ENCODE measurements around the gene GRK5. TPM values are rescaled to one million over a fixed set of nuclear protein-coding genes. Genes with fewer than 3 reads are reported as not detected.

The GRK5 gene
- total RNA-seq, 1 experiment from 2014 or later, result 2.3 TPM

DNA sequence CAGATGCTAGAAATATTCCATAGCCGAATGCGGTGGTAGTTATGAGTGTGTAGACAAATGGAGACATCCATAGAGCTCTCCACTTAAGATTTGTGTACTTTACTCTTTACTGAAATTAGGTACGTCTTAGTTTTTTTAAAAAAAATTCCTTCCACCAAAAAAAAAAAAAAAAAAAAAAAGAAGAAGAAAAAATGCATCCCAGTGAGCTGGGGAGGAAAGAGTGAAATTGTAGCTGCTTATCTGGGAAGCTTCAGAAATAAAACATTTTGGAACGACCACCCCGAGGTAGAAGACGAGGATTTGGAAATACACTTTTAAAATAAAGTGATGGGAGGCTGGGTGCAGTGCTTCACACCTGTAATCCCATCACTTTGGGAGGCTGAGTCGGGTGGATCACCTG, 281.3 kb downstream of the GRK5 start:
- ATAC-seq, result no peak

DNA sequence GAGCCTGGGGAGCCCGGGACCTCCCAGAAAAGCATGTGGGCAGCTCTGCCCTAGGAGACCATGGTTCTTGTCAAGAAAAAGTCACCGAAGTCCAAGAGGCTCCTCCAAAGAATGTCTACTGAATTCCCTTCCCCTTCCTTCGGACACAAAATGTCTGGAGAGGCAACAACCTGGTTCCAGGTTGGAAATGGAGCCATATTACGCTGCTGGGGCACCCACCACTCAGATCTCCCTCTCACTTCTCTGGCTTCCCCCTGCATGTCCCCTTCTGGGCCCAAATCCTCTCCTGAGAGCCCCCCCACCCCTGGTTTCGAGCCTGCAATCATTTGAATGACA, 282.6 kb downstream of the GRK5 start:
- Mint-ChIP-seq H3K27me3 (ENCODE audit: low read depth) (no peaks in the 10 kb centered on the region; the same call in 1 of the 2 replicates), H3K4me3 (no peak overlapping the region), H3K4me1 (no peaks in the 10 kb centered on the region), H3K36me3 (no peaks in the 10 kb centered on the region), H3K27ac (no peak overlapping the region), H3K9me3 (no peaks in the 10 kb centered on the region)
- no peak for DNase-seq (ENCODE audit: low spot score)
- ChIA-PET CTCF (interaction anchor here (0.6 to 4.8 kb wide), 45 partner anchors 11 to 352 kb away, joined by 3 to 71 read pairs (median 4); partner anchors contain the start of genes GRK5 and RGS10), POLR2A (no interaction called here)
- no peak for ATAC-seq
- TF ChIP-seq ZNF232 (CRISPR knock-in tag; IDR thresholded peaks at IDR 0.05) (no peak), FOXJ3 (CRISPR knock-in tag; IDR thresholded peaks at IDR 0.05; ENCODE audit: borderline replicate concordance) (no peak), SMAD4 (CRISPR knock-in tag; IDR thresholded peaks at IDR 0.05) (no peak), EMX1 (CRISPR knock-in tag; IDR thresholded peaks at IDR 0.05) (no peak), HMGA2 (CRISPR knock-in tag; IDR thresholded peaks at IDR 0.05) (no peak)
- TF ChIP-seq, protein P1, sequence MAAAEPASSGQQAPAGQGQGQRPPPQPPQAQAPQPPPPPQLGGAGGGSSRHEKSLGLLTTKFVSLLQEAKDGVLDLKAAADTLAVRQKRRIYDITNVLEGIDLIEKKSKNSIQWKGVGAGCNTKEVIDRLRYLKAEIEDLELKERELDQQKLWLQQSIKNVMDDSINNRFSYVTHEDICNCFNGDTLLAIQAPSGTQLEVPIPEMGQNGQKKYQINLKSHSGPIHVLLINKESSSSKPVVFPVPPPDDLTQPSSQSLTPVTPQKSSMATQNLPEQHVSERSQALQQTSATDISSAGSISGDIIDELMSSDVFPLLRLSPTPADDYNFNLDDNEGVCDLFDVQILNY (CRISPR knock-in tag; IDR thresholded peaks at IDR 0.05), result no peak
- TF ChIP-seq, protein P2, sequence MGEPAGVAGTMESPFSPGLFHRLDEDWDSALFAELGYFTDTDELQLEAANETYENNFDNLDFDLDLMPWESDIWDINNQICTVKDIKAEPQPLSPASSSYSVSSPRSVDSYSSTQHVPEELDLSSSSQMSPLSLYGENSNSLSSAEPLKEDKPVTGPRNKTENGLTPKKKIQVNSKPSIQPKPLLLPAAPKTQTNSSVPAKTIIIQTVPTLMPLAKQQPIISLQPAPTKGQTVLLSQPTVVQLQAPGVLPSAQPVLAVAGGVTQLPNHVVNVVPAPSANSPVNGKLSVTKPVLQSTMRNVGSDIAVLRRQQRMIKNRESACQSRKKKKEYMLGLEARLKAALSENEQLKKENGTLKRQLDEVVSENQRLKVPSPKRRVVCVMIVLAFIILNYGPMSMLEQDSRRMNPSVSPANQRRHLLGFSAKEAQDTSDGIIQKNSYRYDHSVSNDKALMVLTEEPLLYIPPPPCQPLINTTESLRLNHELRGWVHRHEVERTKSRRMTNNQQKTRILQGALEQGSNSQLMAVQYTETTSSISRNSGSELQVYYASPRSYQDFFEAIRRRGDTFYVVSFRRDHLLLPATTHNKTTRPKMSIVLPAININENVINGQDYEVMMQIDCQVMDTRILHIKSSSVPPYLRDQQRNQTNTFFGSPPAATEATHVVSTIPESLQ (CRISPR knock-in tag; IDR thresholded peaks at IDR 0.05), result no peak
- TF ChIP-seq, protein P3, sequence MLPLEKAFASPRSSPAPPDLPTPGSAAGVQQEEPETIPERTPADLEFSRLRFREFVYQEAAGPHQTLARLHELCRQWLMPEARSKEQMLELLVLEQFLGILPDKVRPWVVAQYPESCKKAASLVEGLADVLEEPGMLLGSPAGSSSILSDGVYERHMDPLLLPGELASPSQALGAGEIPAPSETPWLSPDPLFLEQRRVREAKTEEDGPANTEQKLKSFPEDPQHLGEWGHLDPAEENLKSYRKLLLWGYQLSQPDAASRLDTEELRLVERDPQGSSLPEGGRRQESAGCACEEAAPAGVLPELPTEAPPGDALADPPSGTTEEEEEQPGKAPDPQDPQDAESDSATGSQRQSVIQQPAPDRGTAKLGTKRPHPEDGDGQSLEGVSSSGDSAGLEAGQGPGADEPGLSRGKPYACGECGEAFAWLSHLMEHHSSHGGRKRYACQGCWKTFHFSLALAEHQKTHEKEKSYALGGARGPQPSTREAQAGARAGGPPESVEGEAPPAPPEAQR (CRISPR knock-in tag; IDR thresholded peaks at IDR 0.05), result no peak

More for the DNA sequence above, 281.3 kb downstream of the GRK5 start:
- Mint-ChIP-seq H3K27ac (no peak overlapping the region), H3K9me3 (no peaks in the 10 kb centered on the region), H3K27me3 (ENCODE audit: low read depth) (peaks cover 5% of the 10 kb centered on the region), H3K4me1 (no peaks in the 10 kb centered on the region), H3K36me3 (no peaks in the 10 kb centered on the region), H3K4me3 (no peak overlapping the region)
- ChIA-PET CTCF (interaction anchor here (0.6 to 4.8 kb wide), 9 partner anchors 40 to 299 kb away, joined by 3 to 71 read pairs (median 5); partner anchors contain the start of gene GRK5), POLR2A (no interaction called here)
- TF ChIP-seq SMAD3 (CRISPR knock-in tag; IDR thresholded peaks at IDR 0.05; ENCODE audit: borderline replicate concordance) (no peak), HMGA2 (CRISPR knock-in tag; IDR thresholded peaks at IDR 0.05) (no peak), ESRRA (CRISPR knock-in tag; IDR thresholded peaks at IDR 0.05; ENCODE audit: borderline replicate concordance) (no peak), NFYB (CRISPR knock-in tag; conservative IDR thresholded peaks at IDR 0.05; ENCODE audit: low read depth) (no peak), RELA (CRISPR knock-in tag; IDR thresholded peaks at IDR 0.05; ENCODE audit: borderline replicate concordance) (no peak), JUN (CRISPR knock-in tag; IDR thresholded peaks at IDR 0.05) (no peak), FOXJ3 (CRISPR knock-in tag; IDR thresholded peaks at IDR 0.05; ENCODE audit: borderline replicate concordance) (no peak), FOXK1 (CRISPR knock-in tag; IDR thresholded peaks at IDR 0.05) (no peak), NR1H2 (CRISPR knock-in tag; IDR thresholded peaks at IDR 0.05) (no peak), MYBL2 (CRISPR knock-in tag; IDR thresholded peaks at IDR 0.05) (no peak), ZNF396 (CRISPR knock-in tag; IDR thresholded peaks at IDR 0.05; ENCODE audit: borderline replicate concordance) (no peak), ZNF317 (CRISPR knock-in tag; IDR thresholded peaks at IDR 0.05; ENCODE audit: borderline replicate concordance, low read depth) (no peak)
- TF ChIP-seq, protein P4, sequence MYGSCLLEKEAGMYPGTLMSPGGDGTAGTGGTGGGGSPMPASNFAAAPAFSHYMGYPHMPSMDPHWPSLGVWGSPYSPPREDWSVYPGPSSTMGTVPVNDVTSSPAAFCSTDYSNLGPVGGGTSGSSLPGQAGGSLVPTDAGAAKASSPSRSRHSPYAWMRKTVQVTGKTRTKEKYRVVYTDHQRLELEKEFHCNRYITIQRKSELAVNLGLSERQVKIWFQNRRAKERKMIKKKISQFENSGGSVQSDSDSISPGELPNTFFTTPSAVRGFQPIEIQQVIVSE (CRISPR knock-in tag; IDR thresholded peaks at IDR 0.05; ENCODE audit: borderline replicate concordance), result no peak
- TF ChIP-seq, protein P5, sequence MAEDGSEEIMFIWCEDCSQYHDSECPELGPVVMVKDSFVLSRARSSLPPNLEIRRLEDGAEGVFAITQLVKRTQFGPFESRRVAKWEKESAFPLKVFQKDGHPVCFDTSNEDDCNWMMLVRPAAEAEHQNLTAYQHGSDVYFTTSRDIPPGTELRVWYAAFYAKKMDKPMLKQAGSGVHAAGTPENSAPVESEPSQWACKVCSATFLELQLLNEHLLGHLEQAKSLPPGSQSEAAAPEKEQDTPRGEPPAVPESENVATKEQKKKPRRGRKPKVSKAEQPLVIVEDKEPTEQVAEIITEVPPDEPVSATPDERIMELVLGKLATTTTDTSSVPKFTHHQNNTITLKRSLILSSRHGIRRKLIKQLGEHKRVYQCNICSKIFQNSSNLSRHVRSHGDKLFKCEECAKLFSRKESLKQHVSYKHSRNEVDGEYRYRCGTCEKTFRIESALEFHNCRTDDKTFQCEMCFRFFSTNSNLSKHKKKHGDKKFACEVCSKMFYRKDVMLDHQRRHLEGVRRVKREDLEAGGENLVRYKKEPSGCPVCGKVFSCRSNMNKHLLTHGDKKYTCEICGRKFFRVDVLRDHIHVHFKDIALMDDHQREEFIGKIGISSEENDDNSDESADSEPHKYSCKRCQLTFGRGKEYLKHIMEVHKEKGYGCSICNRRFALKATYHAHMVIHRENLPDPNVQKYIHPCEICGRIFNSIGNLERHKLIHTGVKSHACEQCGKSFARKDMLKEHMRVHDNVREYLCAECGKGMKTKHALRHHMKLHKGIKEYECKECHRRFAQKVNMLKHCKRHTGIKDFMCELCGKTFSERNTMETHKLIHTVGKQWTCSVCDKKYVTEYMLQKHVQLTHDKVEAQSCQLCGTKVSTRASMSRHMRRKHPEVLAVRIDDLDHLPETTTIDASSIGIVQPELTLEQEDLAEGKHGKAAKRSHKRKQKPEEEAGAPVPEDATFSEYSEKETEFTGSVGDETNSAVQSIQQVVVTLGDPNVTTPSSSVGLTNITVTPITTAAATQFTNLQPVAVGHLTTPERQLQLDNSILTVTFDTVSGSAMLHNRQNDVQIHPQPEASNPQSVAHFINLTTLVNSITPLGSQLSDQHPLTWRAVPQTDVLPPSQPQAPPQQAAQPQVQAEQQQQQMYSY (CRISPR knock-in tag; IDR thresholded peaks at IDR 0.05), result no peak
- TF ChIP-seq, protein P1 (CRISPR knock-in tag; IDR thresholded peaks at IDR 0.05), result no peak
- TF ChIP-seq, protein P6, sequence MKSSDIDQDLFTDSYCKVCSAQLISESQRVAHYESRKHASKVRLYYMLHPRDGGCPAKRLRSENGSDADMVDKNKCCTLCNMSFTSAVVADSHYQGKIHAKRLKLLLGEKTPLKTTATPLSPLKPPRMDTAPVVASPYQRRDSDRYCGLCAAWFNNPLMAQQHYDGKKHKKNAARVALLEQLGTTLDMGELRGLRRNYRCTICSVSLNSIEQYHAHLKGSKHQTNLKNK (CRISPR knock-in tag; IDR thresholded peaks at IDR 0.05), result no peak
- TF ChIP-seq, protein P7, sequence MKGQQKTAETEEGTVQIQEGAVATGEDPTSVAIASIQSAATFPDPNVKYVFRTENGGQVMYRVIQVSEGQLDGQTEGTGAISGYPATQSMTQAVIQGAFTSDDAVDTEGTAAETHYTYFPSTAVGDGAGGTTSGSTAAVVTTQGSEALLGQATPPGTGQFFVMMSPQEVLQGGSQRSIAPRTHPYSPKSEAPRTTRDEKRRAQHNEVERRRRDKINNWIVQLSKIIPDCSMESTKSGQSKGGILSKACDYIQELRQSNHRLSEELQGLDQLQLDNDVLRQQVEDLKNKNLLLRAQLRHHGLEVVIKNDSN (CRISPR knock-in tag; IDR thresholded peaks at IDR 0.05), result no peak
- TF ChIP-seq, protein P8, sequence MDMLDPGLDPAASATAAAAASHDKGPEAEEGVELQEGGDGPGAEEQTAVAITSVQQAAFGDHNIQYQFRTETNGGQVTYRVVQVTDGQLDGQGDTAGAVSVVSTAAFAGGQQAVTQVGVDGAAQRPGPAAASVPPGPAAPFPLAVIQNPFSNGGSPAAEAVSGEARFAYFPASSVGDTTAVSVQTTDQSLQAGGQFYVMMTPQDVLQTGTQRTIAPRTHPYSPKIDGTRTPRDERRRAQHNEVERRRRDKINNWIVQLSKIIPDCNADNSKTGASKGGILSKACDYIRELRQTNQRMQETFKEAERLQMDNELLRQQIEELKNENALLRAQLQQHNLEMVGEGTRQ (CRISPR knock-in tag; IDR thresholded peaks at IDR 0.05), result no peak
- TF ChIP-seq, protein P9, sequence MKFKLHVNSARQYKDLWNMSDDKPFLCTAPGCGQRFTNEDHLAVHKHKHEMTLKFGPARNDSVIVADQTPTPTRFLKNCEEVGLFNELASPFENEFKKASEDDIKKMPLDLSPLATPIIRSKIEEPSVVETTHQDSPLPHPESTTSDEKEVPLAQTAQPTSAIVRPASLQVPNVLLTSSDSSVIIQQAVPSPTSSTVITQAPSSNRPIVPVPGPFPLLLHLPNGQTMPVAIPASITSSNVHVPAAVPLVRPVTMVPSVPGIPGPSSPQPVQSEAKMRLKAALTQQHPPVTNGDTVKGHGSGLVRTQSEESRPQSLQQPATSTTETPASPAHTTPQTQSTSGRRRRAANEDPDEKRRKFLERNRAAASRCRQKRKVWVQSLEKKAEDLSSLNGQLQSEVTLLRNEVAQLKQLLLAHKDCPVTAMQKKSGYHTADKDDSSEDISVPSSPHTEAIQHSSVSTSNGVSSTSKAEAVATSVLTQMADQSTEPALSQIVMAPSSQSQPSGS (CRISPR knock-in tag; IDR thresholded peaks at IDR 0.05; ENCODE audit: borderline replicate concordance, low read depth), result no peak
- DNase-seq (ENCODE audit: low spot score), result no peak
